Activated CD8-positive, alpha-beta T cell treated with anti-CD3 and anti-CD28 coated beads, Interleukin-2, amount 10 ng/mL, durations not matched to agents 7 days and 5 days (primary cell): ENCODE measurements around the gene RBCK1. TPM values are rescaled to one million over a fixed set of nuclear protein-coding genes. Genes with fewer than 3 reads are reported as not detected.
"Not testable (repeated sequence)": the region's sequence is repeated elsewhere in the genome, so short reads cannot be mapped to it uniquely, and the experiment has no call there.

Experiments
- ATAC-seq: fragments of 150-1000 bp; cut with Tn5 transposase; one replicate; pipeline ENCODE4 v1.10.0; 2021; ENCODE audit warnings: moderate library complexity
- CTCF ChIA-PET: fragments of 350-600 bp; sonication (Branson Sonifier 250); formaldehyde crosslinking; loops from one replicate; lab custom pipeline; 2021; ENCODE audit warnings: antibody characterized with exemption; lab: Charles Lee
- POLR2A ChIA-PET: fragments of 350-600 bp; sonication (Branson Sonifier 250); formaldehyde crosslinking; loops from one replicate; lab custom pipeline; 2021; ENCODE audit warnings: antibody characterized with exemption; lab: Charles Lee
- DNase-seq: peaks from one replicate; pipeline ENCODE4 v3.0.0-alpha.2; 2020
- H3K27ac Mint-ChIP-seq: one replicate; pipeline ENCODE4 v1.8.0; 2021; ENCODE audit warnings: mild to moderate bottlenecking, mixed read lengths
- H3K27me3 Mint-ChIP-seq: one replicate; pipeline ENCODE4 v1.8.0; 2021; ENCODE audit warnings: low read depth, mixed read lengths
- H3K36me3 Mint-ChIP-seq: one replicate; pipeline ENCODE4 v1.8.0; 2021; ENCODE audit warnings: low read depth, mixed read lengths
- H3K4me1 Mint-ChIP-seq: one replicate; pipeline ENCODE4 v1.8.0; 2021; ENCODE audit warnings: low read depth, mixed read lengths
- H3K4me3 Mint-ChIP-seq: one replicate; pipeline ENCODE4 v1.8.0; 2021; ENCODE audit warnings: mild to moderate bottlenecking, mixed read lengths
- H3K9me3 Mint-ChIP-seq: one replicate; pipeline ENCODE4 v1.8.0; 2022; ENCODE audit warnings: mixed read lengths; ENCODE audit not compliant: insufficient read depth
- total RNA-seq, 2 experiments: library from RNA; stranded (reverse); gene quantifications; one replicate each; pipeline ENCODE4 v1.2.3, GENCODE V29; 2021

RBCK1 gene
- total RNA-seq, 2 experiments from 2014 or later, result 135 to 149 TPM

DNA sequence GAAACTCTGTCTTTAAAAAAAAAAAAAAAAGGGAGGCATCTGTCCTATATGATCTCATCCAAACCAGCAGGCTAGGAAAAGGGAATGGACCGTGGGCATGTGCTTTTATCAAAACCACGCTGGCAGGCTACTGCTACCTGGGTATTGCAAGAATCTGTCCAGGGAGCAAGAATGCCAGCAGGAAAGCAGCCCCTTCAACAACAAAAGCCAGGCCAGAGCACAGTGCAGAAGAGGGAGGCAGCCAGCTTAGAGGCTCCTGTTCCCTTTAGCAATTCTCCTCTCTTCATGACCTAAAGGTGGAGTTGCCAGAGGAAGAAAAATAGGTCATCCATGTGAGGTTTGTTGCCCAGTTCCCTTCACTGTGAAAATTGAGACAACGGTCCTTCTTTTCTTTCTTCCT, 36.0 kb downstream of the RBCK1 start:
- ATAC-seq, result no peak
- no peaks in the 10 kb centered on the region for H3K9me3 Mint-ChIP-seq
- no peak overlapping the region for H3K27ac Mint-ChIP-seq
- ChIA-PET POLR2A (no interaction called here), CTCF (no interaction called here)
- no peak for DNase-seq
- no peaks in the 10 kb centered on the region for H3K27me3 Mint-ChIP-seq
- no peak overlapping the region for H3K4me3 Mint-ChIP-seq
- peaks cover 20% of the 10 kb centered on the region for H3K4me1 Mint-ChIP-seq
- H3K36me3 Mint-ChIP-seq, result peaks cover 65% of the 10 kb centered on the region

DNA sequence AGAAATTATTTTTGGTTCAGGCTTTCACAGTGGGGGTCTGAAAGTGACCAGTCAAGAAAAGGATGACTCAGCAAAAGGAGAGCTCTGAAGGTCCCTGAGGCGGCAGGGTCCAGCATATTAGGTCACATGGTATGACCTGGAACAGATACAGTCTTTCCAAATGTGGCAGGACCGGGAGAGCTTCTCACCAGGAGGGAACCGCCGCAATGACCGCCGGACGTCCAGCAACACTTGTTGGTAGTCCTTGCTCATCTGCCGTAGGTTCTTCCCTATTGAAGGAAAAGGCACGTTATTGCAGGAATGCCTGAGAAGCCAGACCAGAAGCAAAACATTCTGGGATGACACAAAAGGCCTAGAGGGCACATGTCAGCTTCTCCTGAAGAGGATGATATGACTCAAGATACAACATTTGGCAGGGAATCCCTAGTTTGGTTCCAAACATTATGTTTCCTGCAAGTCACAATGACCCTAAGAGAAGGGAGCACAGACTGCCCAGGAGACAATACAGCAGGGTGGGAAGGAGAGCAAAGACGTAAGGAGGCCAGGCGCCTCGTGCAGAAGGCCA, 36.8 kb downstream of the RBCK1 start:
- H3K36me3 Mint-ChIP-seq, result peaks cover 59% of the 10 kb centered on the region
- H3K4me3 Mint-ChIP-seq, result no peak overlapping the region
- H3K9me3 Mint-ChIP-seq, result no peaks in the 10 kb centered on the region
- ChIA-PET CTCF (interaction anchor here (0.7 kb wide), 1 partner anchor 16 kb away, joined by 3 read pairs; no protein-coding TSS in a partner anchor), POLR2A (no interaction called here)
- H3K27ac Mint-ChIP-seq, result no peak overlapping the region
- DNase-seq (no peak), ATAC-seq (no peak)
- H3K4me1 Mint-ChIP-seq, result peaks cover 16% of the 10 kb centered on the region
- H3K27me3 Mint-ChIP-seq, result no peaks in the 10 kb centered on the region

DNA sequence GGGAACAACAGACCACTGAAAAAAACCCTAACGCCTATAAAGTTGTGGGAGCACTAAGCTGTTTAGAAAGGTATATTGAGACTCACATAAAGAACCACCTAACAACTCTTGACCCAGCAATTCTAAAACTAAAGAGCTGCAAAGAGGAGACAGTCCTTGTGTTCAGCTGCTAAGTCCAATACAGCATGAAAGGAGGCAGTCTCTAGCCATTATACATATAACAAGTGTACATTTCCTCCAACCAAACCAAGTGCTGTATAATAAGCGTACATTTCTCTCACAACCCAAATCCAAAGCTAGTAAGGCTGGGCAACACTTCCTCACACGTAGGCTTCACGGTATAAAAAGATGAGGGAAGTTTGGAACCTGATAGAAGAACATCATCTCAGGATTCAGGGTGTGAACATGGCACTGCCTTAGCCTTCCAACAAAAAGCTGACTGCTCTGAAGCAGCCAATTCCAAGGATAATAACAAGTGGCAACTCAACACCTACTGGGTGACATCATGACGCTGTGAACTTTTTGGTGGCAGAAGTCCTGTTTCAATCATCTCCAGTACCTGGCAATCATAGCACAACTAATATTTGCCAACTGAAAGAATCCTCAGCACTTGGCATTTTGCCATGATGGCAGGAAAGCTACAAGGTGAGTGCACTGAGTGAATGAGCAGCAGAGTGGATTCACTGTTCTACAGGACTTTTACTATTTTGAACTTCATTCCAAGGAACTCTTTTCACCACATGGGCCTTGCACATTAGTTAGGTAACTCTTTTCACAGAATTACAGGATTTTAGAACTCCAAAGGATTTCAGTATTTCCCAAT, 37.6 kb downstream of the RBCK1 start:
- Mint-ChIP-seq H3K27ac (no peak overlapping the region), H3K36me3 (peaks cover 52% of the 10 kb centered on the region), H3K4me3 (no peak overlapping the region), H3K9me3 (no peaks in the 10 kb centered on the region), H3K27me3 (no peaks in the 10 kb centered on the region), H3K4me1 (peaks cover 12% of the 10 kb centered on the region)
- ChIA-PET POLR2A (no interaction called here), CTCF (interaction anchor here (0.7 to 1.2 kb wide), 2 partner anchors 15 to 31 kb away, joined by 3 read pairs; no protein-coding TSS in a partner anchor)
- DNase-seq (no peak), ATAC-seq (no peak)

DNA sequence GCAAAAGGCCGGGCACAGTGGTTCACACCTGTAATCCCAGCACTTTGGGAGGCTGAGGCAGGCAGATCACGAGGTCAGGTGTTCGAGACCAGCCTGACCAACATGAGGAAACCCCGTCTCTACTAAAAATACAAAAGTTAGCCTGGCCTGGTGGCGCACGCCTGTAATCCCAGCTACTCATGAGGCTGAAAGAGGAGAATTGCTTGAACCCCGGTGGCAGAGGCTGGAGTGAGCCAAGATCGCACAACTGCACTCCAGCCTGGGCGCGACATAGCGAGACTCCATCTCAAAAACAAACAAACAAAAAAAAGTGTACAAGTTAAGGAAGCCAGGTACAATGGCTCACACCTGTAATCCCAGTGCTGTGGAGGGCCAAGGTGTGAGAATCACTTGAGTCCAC, 43.9 kb downstream of the RBCK1 start:
- H3K27me3 Mint-ChIP-seq, H3K27ac Mint-ChIP-seq, POLR2A ChIA-PET, ATAC-seq, H3K4me3 Mint-ChIP-seq, H3K36me3 Mint-ChIP-seq, DNase-seq, H3K9me3 Mint-ChIP-seq, CTCF ChIA-PET: not testable (repeated sequence)
- H3K4me1 Mint-ChIP-seq, result peaks cover 20% of the 10 kb centered on the region

DNA sequence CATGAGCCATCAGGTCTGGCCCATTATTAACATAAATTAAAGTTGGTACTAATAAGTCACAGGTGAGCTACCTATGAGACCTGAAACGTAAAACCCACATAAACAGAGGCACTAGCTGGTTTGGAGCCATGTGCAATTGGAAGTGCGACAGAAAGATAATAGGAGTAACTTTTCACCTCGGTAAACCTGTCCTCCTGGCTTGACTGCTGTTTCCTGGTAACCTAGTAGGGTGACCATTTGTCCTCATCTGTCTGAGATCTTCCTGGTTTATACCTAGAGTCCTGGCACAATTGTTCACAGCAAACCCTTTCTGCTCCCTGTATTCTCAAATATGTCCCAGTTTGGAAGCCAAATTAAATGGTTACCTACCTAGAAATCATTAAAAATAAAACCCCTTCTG, 46.9 kb downstream of the RBCK1 start:
- ChIA-PET CTCF (no interaction called here), POLR2A (no interaction called here)
- no peaks in the 10 kb centered on the region for H3K27me3 Mint-ChIP-seq
- peaks cover 13% of the 10 kb centered on the region for H3K36me3 Mint-ChIP-seq
- H3K4me1 Mint-ChIP-seq, result peaks cover 32% of the 10 kb centered on the region
- no peaks in the 10 kb centered on the region for H3K9me3 Mint-ChIP-seq
- ATAC-seq (no peak), DNase-seq (no peak)
- H3K27ac Mint-ChIP-seq, result no peak overlapping the region
- no peak overlapping the region for H3K4me3 Mint-ChIP-seq

DNA sequence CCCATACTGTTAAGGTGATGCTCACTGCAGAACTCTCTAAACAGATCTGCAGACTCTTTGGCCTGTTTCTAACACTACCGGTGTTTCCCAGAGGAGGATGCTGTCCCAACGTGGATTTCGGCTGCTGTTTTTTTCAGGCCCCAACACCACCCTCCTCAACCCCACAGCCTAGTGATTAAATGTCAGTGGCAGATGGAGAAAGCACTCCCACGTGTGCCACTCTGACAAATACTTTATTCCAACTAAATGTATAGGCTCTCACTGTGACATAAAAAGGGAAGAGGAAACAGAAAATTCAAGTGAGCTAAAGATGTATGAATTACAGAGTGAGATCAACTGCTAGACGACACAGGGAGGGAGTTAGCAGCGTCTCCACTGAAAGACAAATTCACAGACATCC, 50.7 kb downstream of the RBCK1 start:
- peaks cover 25% of the 10 kb centered on the region for H3K36me3 Mint-ChIP-seq
- peaks cover 50% of the 10 kb centered on the region for H3K4me1 Mint-ChIP-seq
- ATAC-seq (no peak), DNase-seq (no peak)
- H3K27me3 Mint-ChIP-seq, result no peaks in the 10 kb centered on the region
- H3K27ac Mint-ChIP-seq, result no peak overlapping the region
- CTCF ChIA-PET, result interaction anchor here (1.2 to 1.5 kb wide), 4 partner anchors 18 to 105 kb away, joined by 3 to 6 read pairs (median 4); no protein-coding TSS in a partner anchor
- no peak overlapping the region for H3K4me3 Mint-ChIP-seq
- POLR2A ChIA-PET, result no interaction called here
- no peaks in the 10 kb centered on the region for H3K9me3 Mint-ChIP-seq

DNA sequence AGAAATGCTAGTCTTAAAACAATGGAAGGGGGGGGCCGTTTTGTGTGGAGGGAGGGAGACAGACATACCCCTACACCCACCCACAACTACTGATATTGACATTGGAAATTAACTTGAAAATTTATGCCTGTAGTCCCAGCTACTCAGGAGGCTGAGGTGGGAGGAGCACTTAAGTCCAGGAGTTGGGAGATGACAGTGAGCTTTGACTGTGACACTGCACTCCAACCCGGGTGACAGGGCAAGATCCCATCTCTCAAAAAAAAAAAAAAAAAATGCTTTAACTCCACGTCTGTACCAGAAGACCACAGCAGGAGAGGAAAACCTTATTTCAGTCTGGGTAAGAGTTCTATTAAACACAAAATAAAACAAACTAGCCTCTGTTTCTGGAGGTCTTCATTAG, 52.1 kb downstream of the RBCK1 start:
- peaks cover 46% of the 10 kb centered on the region for H3K4me1 Mint-ChIP-seq
- ATAC-seq, result no peak
- POLR2A ChIA-PET, result no interaction called here
- H3K27me3 Mint-ChIP-seq, result peaks cover 2% of the 10 kb centered on the region
- no peak for DNase-seq
- no peaks in the 10 kb centered on the region for H3K9me3 Mint-ChIP-seq
- CTCF ChIA-PET, result interaction anchor here (1.2 to 1.8 kb wide), 6 partner anchors 9 to 106 kb away, joined by 3 to 6 read pairs (median 4); no protein-coding TSS in a partner anchor
- peak overlapping the region; percentile 87 for H3K4me3 Mint-ChIP-seq
- peaks cover 23% of the 10 kb centered on the region for H3K36me3 Mint-ChIP-seq
- H3K27ac Mint-ChIP-seq, result no peak overlapping the region

DNA sequence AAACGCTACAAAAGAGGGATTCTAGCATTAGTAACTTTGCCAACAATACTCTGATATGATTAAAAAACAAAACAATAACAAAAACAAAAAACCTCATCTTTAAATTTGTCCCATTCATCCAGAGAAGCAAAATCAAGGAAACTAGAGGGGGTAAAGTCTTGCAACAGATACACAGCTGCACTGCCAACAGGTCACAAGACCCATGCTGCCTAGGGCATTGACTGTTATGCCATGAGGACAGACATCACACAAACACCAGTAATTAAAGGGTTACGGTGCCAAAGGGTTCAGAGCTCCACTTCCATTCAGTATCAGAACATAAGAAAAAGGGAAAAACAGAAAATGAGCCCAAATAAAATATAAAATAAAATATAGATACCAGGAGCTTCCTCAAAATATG, 52.6 kb downstream of the RBCK1 start:
- Mint-ChIP-seq H3K36me3 (peaks cover 23% of the 10 kb centered on the region), H3K27ac (peak overlapping the region; percentile 37), H3K9me3 (no peaks in the 10 kb centered on the region), H3K27me3 (peaks cover 2% of the 10 kb centered on the region), H3K4me3 (peak overlapping the region; percentile 87), H3K4me1 (peaks cover 46% of the 10 kb centered on the region)
- CTCF ChIA-PET, result interaction anchor here (0.8 to 1.8 kb wide), 6 partner anchors 10 to 98 kb away, joined by 3 to 5 read pairs (median 3); no protein-coding TSS in a partner anchor
- no peak for DNase-seq
- ATAC-seq, result no peak
- POLR2A ChIA-PET, result interaction anchor here (2.2 kb wide), 1 partner anchor 22 kb away, joined by 9 read pairs; no protein-coding TSS in a partner anchor

DNA sequence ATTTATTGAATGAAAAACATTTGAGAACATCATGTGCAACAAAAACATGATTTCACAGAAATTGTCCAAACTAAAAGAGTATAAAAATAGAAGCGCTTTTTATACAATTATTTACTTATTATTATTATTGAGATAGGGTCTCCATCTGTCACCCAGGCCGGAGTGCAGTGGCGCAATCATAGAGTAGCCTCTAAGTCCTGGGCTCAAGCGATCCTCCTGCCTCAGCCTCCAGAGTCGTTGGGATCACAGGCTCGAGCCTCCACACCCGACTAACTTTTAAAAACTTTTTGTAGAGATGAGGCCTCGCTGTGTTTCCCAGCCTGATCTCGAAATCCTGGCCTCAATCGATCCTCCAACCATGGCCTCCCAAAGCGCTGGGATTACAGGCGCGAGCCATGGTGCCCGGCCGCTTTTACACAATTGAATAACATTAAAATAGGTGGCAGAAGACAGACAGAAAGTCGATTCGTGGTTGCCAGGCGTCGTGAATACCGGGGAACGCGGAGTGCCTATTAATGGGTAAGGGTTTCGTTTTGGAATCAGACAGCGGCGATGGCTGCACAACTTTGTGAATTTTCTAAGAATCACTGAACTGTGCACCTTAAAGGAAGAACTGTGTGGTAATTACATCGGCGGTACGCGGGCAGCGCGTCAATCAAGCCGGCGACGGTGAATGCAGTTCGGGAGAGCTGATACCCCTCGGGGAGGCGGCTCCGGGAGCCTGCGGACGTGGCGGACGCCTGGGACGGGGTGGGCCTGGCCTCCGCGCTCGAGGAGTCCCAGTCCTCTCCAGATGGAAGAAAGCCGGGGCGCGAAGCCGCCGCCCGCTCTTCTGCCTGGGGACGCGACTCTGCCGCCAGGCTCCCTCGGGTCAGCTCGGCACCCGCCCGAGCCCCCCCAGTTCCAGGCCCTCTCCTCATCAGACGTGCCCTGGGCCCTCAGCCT, 53.4 kb downstream of the RBCK1 start:
- peak; percentile 73 for DNase-seq
- H3K27ac Mint-ChIP-seq, result peak overlapping the region; percentile 91
- ChIA-PET POLR2A (interaction anchor here (0.6 to 2.2 kb wide), 4 partner anchors 15 to 81 kb away, joined by 3 to 9 read pairs (median 4); partner anchors contain the start of gene TRIB3), CTCF (interaction anchor here (0.8 to 1.8 kb wide), 7 partner anchors 16 to 107 kb away, joined by 3 to 5 read pairs (median 3); no protein-coding TSS in a partner anchor)
- peaks cover 46% of the 10 kb centered on the region for H3K4me1 Mint-ChIP-seq
- ATAC-seq, result peak; percentile 46
- peak overlapping the region; percentile 87 for H3K4me3 Mint-ChIP-seq
- H3K9me3 Mint-ChIP-seq, result no peaks in the 10 kb centered on the region
- peaks cover 2% of the 10 kb centered on the region for H3K27me3 Mint-ChIP-seq
- peaks cover 23% of the 10 kb centered on the region for H3K36me3 Mint-ChIP-seq

DNA sequence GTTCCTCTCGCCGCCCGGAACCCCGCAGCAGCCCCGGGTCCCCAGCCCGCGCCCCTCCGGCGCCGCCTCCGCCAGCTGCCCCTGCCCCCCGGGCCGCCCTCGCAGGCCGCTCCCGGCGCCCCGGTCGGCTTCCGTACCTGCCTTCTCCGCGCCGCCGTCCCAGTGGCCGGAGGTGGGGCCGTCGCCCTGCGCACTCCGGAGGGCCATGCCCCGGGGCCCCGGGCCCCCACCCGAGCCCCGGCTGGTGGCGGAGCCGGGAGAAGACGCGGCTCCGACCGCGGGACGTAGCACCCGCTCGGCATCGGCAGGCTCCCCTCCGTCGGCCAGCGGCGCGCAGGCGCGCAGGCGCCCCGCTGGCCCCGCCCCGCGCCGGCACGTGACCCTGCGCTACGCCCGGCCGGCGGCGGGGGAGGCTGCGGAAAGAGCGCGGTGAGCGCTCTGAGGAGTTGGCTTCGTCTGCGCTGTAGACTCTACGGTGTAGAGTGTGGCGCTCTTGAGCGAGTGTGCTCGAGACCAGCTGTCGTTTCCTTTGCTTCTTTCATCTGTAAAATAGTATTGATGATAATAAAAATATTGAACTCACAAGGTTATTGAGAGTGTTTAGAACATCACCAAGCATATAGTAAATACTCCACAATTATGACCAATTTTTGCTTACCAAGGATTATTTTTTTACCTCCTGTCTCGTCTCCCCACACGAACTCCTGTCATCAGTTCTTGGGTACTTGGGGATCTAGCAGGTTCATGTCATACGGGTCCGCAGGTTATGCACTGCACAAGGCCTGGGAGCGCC, 54.3 kb downstream of the RBCK1 start, which contains the start of gene TBC1D20:
Gene TBC1D20, minus strand, starts transcription at position 335 of the 793 bp plus-strand sequence. Its CDS starts 128 bp downstream, at position 207.
- ATAC-seq (peak; percentile 98), DNase-seq (peak; percentile 89)
- Mint-ChIP-seq H3K9me3 (peaks cover 3% of the 10 kb centered on the region), H3K27me3 (peaks cover 4% of the 10 kb centered on the region), H3K36me3 (peaks cover 22% of the 10 kb centered on the region), H3K4me3 (peak within 1 kb of the TSS; percentile 87), H3K4me1 (peaks cover 45% of the 10 kb centered on the region), H3K27ac (peak within 1 kb of the TSS; percentile 91)
- CTCF ChIA-PET, result interaction anchor here (0.9 to 1.8 kb wide), 5 partner anchors 14 to 108 kb away, joined by 3 to 6 read pairs (median 4); no protein-coding TSS in a partner anchor
- POLR2A ChIA-PET, result interaction anchor here (0.6 to 2.2 kb wide), 5 partner anchors 14 to 82 kb away, joined by 3 to 9 read pairs (median 4); partner anchors contain the start of gene TRIB3
